Ovary (tissue), 3 donors: ENCODE measurements around the gene MSL1.

Source experiments
- POLR2A ChIP-seq: fragments of 450-650 bp; IDR thresholded peaks from one replicate; pipeline ENCODE4 v1.6.1; 2017; ENCODE audit warnings: antibody characterized with exemption, mild to moderate bottlenecking, moderate library complexity
- TF ChIP-seq, protein P1 (sequence below), 3 donors: fragments of 450-650 bp in 2 of 3; fragments of 200-600 bp in 1 of 3; IDR thresholded peaks; one replicate each; pipeline versions ENCODE4 v1.5.1 to v1.8.0; 2016 to 2022; ENCODE audit warnings: antibody characterized with exemption in 3 of 3, mild to moderate bottlenecking in 1 of 3
- donor health status: DM: no; HTN: no; CAD: no.

DNA sequence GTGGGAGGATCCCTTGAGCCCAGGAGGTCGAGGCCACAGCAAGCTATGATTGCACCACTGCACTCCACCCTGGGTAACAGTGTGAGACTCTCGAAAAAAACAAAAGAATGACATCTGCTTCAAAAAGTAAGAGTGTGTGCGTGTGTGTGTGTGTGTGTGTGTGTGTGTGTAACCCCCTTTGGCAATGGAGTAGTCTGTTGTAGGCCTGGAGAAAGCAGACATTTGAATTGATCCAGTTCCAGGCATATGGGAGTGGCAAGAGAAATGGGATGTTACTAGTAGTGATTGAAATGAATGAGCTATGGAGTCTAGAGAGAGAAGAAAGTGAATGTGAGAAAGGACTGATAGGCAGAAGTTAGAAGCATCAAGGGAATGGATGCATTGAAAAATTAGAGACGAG lies 28.5 kb downstream of the MSL1 start:
- TF ChIP-seq, protein P1, sequence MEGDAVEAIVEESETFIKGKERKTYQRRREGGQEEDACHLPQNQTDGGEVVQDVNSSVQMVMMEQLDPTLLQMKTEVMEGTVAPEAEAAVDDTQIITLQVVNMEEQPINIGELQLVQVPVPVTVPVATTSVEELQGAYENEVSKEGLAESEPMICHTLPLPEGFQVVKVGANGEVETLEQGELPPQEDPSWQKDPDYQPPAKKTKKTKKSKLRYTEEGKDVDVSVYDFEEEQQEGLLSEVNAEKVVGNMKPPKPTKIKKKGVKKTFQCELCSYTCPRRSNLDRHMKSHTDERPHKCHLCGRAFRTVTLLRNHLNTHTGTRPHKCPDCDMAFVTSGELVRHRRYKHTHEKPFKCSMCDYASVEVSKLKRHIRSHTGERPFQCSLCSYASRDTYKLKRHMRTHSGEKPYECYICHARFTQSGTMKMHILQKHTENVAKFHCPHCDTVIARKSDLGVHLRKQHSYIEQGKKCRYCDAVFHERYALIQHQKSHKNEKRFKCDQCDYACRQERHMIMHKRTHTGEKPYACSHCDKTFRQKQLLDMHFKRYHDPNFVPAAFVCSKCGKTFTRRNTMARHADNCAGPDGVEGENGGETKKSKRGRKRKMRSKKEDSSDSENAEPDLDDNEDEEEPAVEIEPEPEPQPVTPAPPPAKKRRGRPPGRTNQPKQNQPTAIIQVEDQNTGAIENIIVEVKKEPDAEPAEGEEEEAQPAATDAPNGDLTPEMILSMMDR (IDR thresholded peaks at IDR 0.05), result no peak
- TF ChIP-seq POLR2A, result no peak
